HEK293 (cell line): ENCODE data around the gene SPIRE1.

Experiments
- CTCF ChIA-PET: fragments of 350-600 bp; formaldehyde crosslinking; extraction: SDS; loops from one replicate; lab custom pipeline; 2021; ENCODE audit warnings: antibody characterized with exemption; lab: Yijun Ruan, JAX
- POLR2A ChIA-PET: fragments of 300-600 bp; formaldehyde crosslinking; extraction: SDS; loops from one replicate; lab custom pipeline; 2020; ENCODE audit warnings: antibody characterized with exemption, inconsistent platforms; lab: Yijun Ruan, JAX
- H3K27ac ChIP-seq: fragments of 200-500 bp; sonication (Bioruptor generic); 2 replicates; pipeline ENCODE4 v1.5.1; 2014; ENCODE audit warnings: low read depth, low read length, control low read depth, inconsistent platforms; ENCODE audit errors: extremely low read depth
- H3K36me3 ChIP-seq, 2 experiments: fragments of 200-500 bp in 1 of 2; sonication (Bioruptor generic) in 1 of 2; 1 replicate in 1 of 2; 2 replicates in 1 of 2; pipeline ENCODE4 v1.5.1; 2014 to 2017; ENCODE audit warnings: inconsistent platforms in 2 of 2, low read length in 2 of 2; ENCODE audit not compliant: control insufficient read depth in 2 of 2, insufficient read depth in 1 of 2
- H3K4me1 ChIP-seq: fragments of 200-500 bp; sonication (Bioruptor generic); 2 replicates; pipeline ENCODE4 v1.5.1; 2014; ENCODE audit warnings: mild to moderate bottlenecking, low read length, inconsistent platforms; ENCODE audit not compliant: control insufficient read depth, insufficient read depth
- H3K4me3 ChIP-seq: 2 replicates; pipeline ENCODE4 v1.5.1; 2011; ENCODE audit warnings: low read depth, mild to moderate bottlenecking, control low read depth, low read length, moderate library complexity
- H3K9me3 ChIP-seq: fragments of 200-500 bp; sonication (Bioruptor generic); 2 replicates; pipeline ENCODE4 v1.5.1; 2014; ENCODE audit warnings: low read depth, low read length, inconsistent platforms; ENCODE audit not compliant: control insufficient read depth, insufficient read depth
- GLIS1 ChIP-seq: fragments of 450-650 bp; formaldehyde crosslinking; IDR thresholded peaks from 2 replicates; pipeline ENCODE4 v1.5.1; 2016; ENCODE audit warnings: missing biosample characterization, missing genetic modification characterization
- GLIS2 ChIP-seq: fragments of 450-650 bp; formaldehyde crosslinking; IDR thresholded peaks from 2 replicates; pipeline ENCODE4 v1.5.1; 2016; ENCODE audit warnings: missing biosample characterization, missing genetic modification characterization
- KLF8 ChIP-seq: fragments of 450-650 bp; formaldehyde crosslinking; IDR thresholded peaks from 2 replicates; pipeline ENCODE4 v1.5.1; 2016; ENCODE audit warnings: missing biosample characterization, missing genetic modification characterization
- MZF1 ChIP-seq: fragments of 450-650 bp; formaldehyde crosslinking; IDR thresholded peaks from 2 replicates; pipeline ENCODE4 v1.5.1; 2017; ENCODE audit warnings: missing biosample characterization, missing genetic modification characterization, borderline replicate concordance
- TCF7L2 ChIP-seq: IDR thresholded peaks from 2 replicates; pipeline ENCODE4 v1.6.1; 2011; ENCODE audit warnings: low read depth, mild to moderate bottlenecking, inconsistent platforms, low read length, moderate library complexity, borderline replicate concordance
- ZBTB1 ChIP-seq: fragments of 450-650 bp; formaldehyde crosslinking; IDR thresholded peaks from 2 replicates; pipeline ENCODE4 v1.5.1; 2016; ENCODE audit warnings: missing biosample characterization, missing genetic modification characterization
- ZBTB17 ChIP-seq: fragments of 450-650 bp; formaldehyde crosslinking; IDR thresholded peaks from 2 replicates; pipeline ENCODE4 v1.5.1; 2016; ENCODE audit warnings: missing biosample characterization, missing genetic modification characterization
- ZBTB26 ChIP-seq: fragments of 450-650 bp; formaldehyde crosslinking; optimal IDR thresholded peaks from 2 replicates; pipeline ENCODE3; 2016; ENCODE audit warnings: missing biosample characterization, mild to moderate bottlenecking, missing genetic modification characterization
- ZIC2 ChIP-seq: fragments of 450-650 bp; formaldehyde crosslinking; IDR thresholded peaks from 2 replicates; pipeline ENCODE4 v1.5.1; 2016; ENCODE audit warnings: missing biosample characterization, missing genetic modification characterization
- ZNF112 ChIP-seq: fragments of 450-650 bp; formaldehyde crosslinking; IDR thresholded peaks from 2 replicates; pipeline ENCODE4 v1.5.0; 2017; ENCODE audit warnings: missing biosample characterization, missing genetic modification characterization
- ZNF121 ChIP-seq: fragments of 450-650 bp; formaldehyde crosslinking; IDR thresholded peaks from 2 replicates; pipeline ENCODE4 v1.5.1; 2016; ENCODE audit warnings: missing biosample characterization, missing genetic modification characterization
- ZNF157 ChIP-seq: fragments of 450-650 bp; formaldehyde crosslinking; IDR thresholded peaks from 2 replicates; pipeline ENCODE4 v1.5.1; 2016; ENCODE audit warnings: missing biosample characterization, missing genetic modification characterization
- ZNF274 ChIP-seq, 2 experiments: fragments of 200-500 bp in 1 of 2; fragments of 450-650 bp in 1 of 2; sonication (Bioruptor generic) in 1 of 2; formaldehyde crosslinking in 1 of 2; IDR thresholded peaks; 2 replicates each; pipeline versions ENCODE4 v1.5.1 to v1.6.1; 2014 to 2016; ENCODE audit warnings: borderline replicate concordance in 1 of 2, inconsistent platforms in 1 of 2, low read length in 1 of 2, missing biosample characterization in 1 of 2, missing genetic modification characterization in 1 of 2
- ZNF311 ChIP-seq: fragments of 450-650 bp; formaldehyde crosslinking; IDR thresholded peaks from 2 replicates; pipeline ENCODE4 v1.5.1; 2017; ENCODE audit warnings: missing biosample characterization, missing genetic modification characterization, borderline replicate concordance
- ZNF324 ChIP-seq: fragments of 450-650 bp; formaldehyde crosslinking; IDR thresholded peaks from 2 replicates; pipeline ENCODE4 v1.5.1; 2016; ENCODE audit warnings: missing biosample characterization, missing genetic modification characterization
- ZNF391 ChIP-seq: fragments of 450-650 bp; formaldehyde crosslinking; IDR thresholded peaks from 2 replicates; pipeline ENCODE4 v1.5.1; 2016; ENCODE audit warnings: low read depth, missing biosample characterization, missing genetic modification characterization, borderline replicate concordance
- ZNF48 ChIP-seq: fragments of 450-650 bp; formaldehyde crosslinking; IDR thresholded peaks from 2 replicates; pipeline ENCODE4 v1.5.1; 2016; ENCODE audit warnings: missing biosample characterization, missing genetic modification characterization
- ZNF561 ChIP-seq: fragments of 450-650 bp; IDR thresholded peaks from 2 replicates; pipeline ENCODE4 v1.5.1; 2018; ENCODE audit warnings: missing biosample characterization, missing genetic modification characterization, borderline replicate concordance
- ZNF571 ChIP-seq: fragments of 450-650 bp; formaldehyde crosslinking; IDR thresholded peaks from 2 replicates; pipeline ENCODE4 v1.5.0; 2017; ENCODE audit warnings: missing biosample characterization, missing genetic modification characterization
- ZNF610 ChIP-seq: fragments of 450-650 bp; formaldehyde crosslinking; IDR thresholded peaks from 2 replicates; pipeline ENCODE4 v1.5.1; 2016; ENCODE audit warnings: missing biosample characterization, missing genetic modification characterization, borderline replicate concordance
- ZNF76 ChIP-seq: fragments of 450-650 bp; formaldehyde crosslinking; IDR thresholded peaks from 2 replicates; pipeline ENCODE4; 2016; ENCODE audit warnings: low read depth, missing biosample characterization, missing genetic modification characterization, borderline replicate concordance
- ZNF777 ChIP-seq: fragments of 450-650 bp; formaldehyde crosslinking; IDR thresholded peaks from 2 replicates; pipeline ENCODE4 v1.5.1; 2017; ENCODE audit warnings: missing biosample characterization, missing genetic modification characterization, borderline replicate concordance
- ZNF791 ChIP-seq: fragments of 450-650 bp; formaldehyde crosslinking; IDR thresholded peaks from 2 replicates; pipeline ENCODE4 v1.5.1; 2016; ENCODE audit warnings: missing biosample characterization, missing genetic modification characterization
- ZNF837 ChIP-seq: fragments of 450-650 bp; formaldehyde crosslinking; IDR thresholded peaks from 2 replicates; pipeline ENCODE4 v1.5.1; 2016; ENCODE audit warnings: missing biosample characterization, missing genetic modification characterization
- TF ChIP-seq, protein P1 (sequence below): fragments of 450-650 bp; formaldehyde crosslinking; IDR thresholded peaks from 2 replicates; pipeline ENCODE4 v1.5.1; 2016; ENCODE audit warnings: missing biosample characterization, missing genetic modification characterization
- TF ChIP-seq, protein P2 (sequence below): fragments of 450-650 bp; formaldehyde crosslinking; IDR thresholded peaks from 2 replicates; pipeline ENCODE4 v1.5.1; 2016; ENCODE audit warnings: missing biosample characterization, missing genetic modification characterization

SPIRE1 gene

GRCh38 chr18:12424252-12424651 is 233.7 kb downstream of the SPIRE1 start:
- Histone ChIP-seq H3K4me3 (no peak overlapping the region), H3K9me3 (no peaks in the 10 kb centered on the region), H3K36me3 (peaks cover 3 to 4% of the 10 kb centered on the region in 2 experiments; a peak in 2 of 3 replicates), H3K27ac (no peak overlapping the region), H3K4me1 (no peaks in the 10 kb centered on the region)
- CTCF ChIA-PET, result interaction anchor here (0.8 to 2.6 kb wide), 3 partner anchors 11 to 32 kb away, joined by 3 to 10 read pairs (median 3); no protein-coding TSS in a partner anchor
- POLR2A ChIA-PET, result interaction anchor here (2.2 kb wide), 1 partner anchor 16 kb away, joined by 10 read pairs; the partner anchor contains the start of gene PRELID3A
- no peak for TF ChIP-seq ZNF777 (tag by site-specific recombination)
- TF ChIP-seq ZNF561 (tag by site-specific recombination), result no peak
- TF ChIP-seq ZBTB26, result no peak
- TF ChIP-seq ZNF610 (tag by site-specific recombination), result no peak
- TF ChIP-seq ZNF157 (tag by site-specific recombination), result no peak
- TF ChIP-seq GLIS2 (tag by site-specific recombination), result no peak
- no peak for TF ChIP-seq MZF1
- TF ChIP-seq ZNF112 (tag by site-specific recombination), result no peak
- no peak for TF ChIP-seq ZNF571
- no peak for TF ChIP-seq ZNF837 (tag by site-specific recombination)
- TF ChIP-seq, protein P1, sequence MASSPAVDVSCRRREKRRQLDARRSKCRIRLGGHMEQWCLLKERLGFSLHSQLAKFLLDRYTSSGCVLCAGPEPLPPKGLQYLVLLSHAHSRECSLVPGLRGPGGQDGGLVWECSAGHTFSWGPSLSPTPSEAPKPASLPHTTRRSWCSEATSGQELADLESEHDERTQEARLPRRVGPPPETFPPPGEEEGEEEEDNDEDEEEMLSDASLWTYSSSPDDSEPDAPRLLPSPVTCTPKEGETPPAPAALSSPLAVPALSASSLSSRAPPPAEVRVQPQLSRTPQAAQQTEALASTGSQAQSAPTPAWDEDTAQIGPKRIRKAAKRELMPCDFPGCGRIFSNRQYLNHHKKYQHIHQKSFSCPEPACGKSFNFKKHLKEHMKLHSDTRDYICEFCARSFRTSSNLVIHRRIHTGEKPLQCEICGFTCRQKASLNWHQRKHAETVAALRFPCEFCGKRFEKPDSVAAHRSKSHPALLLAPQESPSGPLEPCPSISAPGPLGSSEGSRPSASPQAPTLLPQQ (tag by site-specific recombination), result no peak

GRCh38 chr18:12423820-12424219 is 234.1 kb downstream of the SPIRE1 start:
- H3K4me3 ChIP-seq, result no peak overlapping the region
- no peaks in the 10 kb centered on the region for H3K4me1 ChIP-seq
- CTCF ChIA-PET, result interaction anchor here (0.6 to 2.6 kb wide), 4 partner anchors 11 to 242 kb away, joined by 3 to 10 read pairs (median 3); no protein-coding TSS in a partner anchor
- POLR2A ChIA-PET, result interaction anchor here (2.2 kb wide), 1 partner anchor 16 kb away, joined by 10 read pairs; the partner anchor contains the start of gene PRELID3A
- H3K36me3 ChIP-seq, result peaks cover 3 to 4% of the 10 kb centered on the region in 2 experiments; a peak in 2 of 3 replicates
- TF ChIP-seq GLIS1 (tag by site-specific recombination) (peak; percentile 66), ZIC2 (tag by site-specific recombination) (peak; percentile 46), ZNF324 (no peak)
- no peaks in the 10 kb centered on the region for H3K9me3 ChIP-seq
- H3K27ac ChIP-seq, result no peak overlapping the region

DNA sequence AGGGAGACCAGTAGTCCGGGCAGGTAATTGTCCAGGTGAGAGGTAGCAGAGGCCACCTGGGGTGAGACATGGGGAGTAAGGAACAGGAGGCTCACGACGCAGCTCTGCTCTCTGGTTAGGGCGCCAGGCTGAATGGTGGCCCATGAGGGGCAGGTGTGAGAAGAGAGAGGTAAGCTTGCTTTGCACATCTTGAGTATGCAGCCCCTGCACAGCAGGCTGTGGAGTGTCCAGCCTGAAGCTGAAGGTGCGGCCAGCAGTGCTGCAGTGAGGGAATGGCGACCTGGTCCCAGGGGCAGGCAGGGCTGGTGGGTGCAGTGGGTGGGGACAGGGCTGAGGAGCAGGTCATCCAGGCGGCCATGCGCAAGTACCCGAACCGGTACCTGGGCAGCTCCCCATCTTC is 234.5 kb downstream of the SPIRE1 start:
- TF ChIP-seq KLF8 (tag by site-specific recombination) (no peak), ZNF121 (tag by site-specific recombination) (no peak), ZNF48 (tag by site-specific recombination) (no peak), ZNF391 (tag by site-specific recombination) (no peak), ZNF274 (IDR thresholded peaks at IDR 0.05; ENCODE audit: low read length) (no peak), ZNF274 (tag by site-specific recombination; IDR thresholded peaks at IDR 0.05; ENCODE audit: borderline replicate concordance) (no peak), ZBTB1 (no peak), ZNF311 (tag by site-specific recombination) (no peak), ZBTB17 (no peak), TCF7L2 (no peak), ZNF76 (tag by site-specific recombination) (no peak), ZNF324 (no peak), ZNF791 (no peak)
- TF ChIP-seq, protein P2, sequence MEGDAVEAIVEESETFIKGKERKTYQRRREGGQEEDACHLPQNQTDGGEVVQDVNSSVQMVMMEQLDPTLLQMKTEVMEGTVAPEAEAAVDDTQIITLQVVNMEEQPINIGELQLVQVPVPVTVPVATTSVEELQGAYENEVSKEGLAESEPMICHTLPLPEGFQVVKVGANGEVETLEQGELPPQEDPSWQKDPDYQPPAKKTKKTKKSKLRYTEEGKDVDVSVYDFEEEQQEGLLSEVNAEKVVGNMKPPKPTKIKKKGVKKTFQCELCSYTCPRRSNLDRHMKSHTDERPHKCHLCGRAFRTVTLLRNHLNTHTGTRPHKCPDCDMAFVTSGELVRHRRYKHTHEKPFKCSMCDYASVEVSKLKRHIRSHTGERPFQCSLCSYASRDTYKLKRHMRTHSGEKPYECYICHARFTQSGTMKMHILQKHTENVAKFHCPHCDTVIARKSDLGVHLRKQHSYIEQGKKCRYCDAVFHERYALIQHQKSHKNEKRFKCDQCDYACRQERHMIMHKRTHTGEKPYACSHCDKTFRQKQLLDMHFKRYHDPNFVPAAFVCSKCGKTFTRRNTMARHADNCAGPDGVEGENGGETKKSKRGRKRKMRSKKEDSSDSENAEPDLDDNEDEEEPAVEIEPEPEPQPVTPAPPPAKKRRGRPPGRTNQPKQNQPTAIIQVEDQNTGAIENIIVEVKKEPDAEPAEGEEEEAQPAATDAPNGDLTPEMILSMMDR (tag by site-specific recombination), result no peak

More for the DNA sequence above, 234.5 kb downstream of the SPIRE1 start:
- Histone ChIP-seq H3K27ac (no peak overlapping the region), H3K9me3 (no peaks in the 10 kb centered on the region), H3K4me1 (no peaks in the 10 kb centered on the region), H3K36me3 (peaks cover 3 to 4% of the 10 kb centered on the region in 2 experiments; a peak in 2 of 3 replicates), H3K4me3 (no peak overlapping the region)
- ChIA-PET CTCF (interaction anchor here (0.6 to 2.6 kb wide), 5 partner anchors 11 to 242 kb away, joined by 3 to 10 read pairs (median 3); no protein-coding TSS in a partner anchor), POLR2A (interaction anchor here (0.8 to 2.2 kb wide), 2 partner anchors 16 to 91 kb away, joined by 3 to 10 read pairs; partner anchors contain the start of gene PRELID3A)
